H9 (cell line): Measurements from ENCODE around the gene GUCY2D. TPM values are rescaled to one million over a fixed set of nuclear protein-coding genes. Genes with fewer than 3 reads are reported as not detected.

ENCODE experiments used
- DNase-seq: peaks from one replicate; pipeline ENCODE4 v3.0.0-alpha.2; 2017
- H2AFZ ChIP-seq: one replicate; pipeline ENCODE4 v1.6.1; 2013; ENCODE audit warnings: mild to moderate bottlenecking, low read length, control low read depth, moderate library complexity
- H2AK5ac ChIP-seq: 2 replicates; pipeline ENCODE4 v1.6.1; 2013; ENCODE audit warnings: low read length, control low read depth, mixed read lengths; ENCODE audit not compliant: insufficient read length
- H2BK120ac ChIP-seq: one replicate; pipeline ENCODE4 v1.6.1; 2013; ENCODE audit warnings: low read depth, mild to moderate bottlenecking, low read length, control low read depth, inconsistent platforms; ENCODE audit not compliant: poor library complexity, severe bottlenecking
- H2BK12ac ChIP-seq: 2 replicates; pipeline ENCODE4 v1.6.1; 2013; ENCODE audit warnings: low read length, control low read depth, mixed read lengths, low read depth; ENCODE audit not compliant: insufficient read length
- H2BK15ac ChIP-seq: 2 replicates; pipeline ENCODE4 v1.6.1; 2013; ENCODE audit warnings: low read depth, low read length, control low read depth
- H2BK20ac ChIP-seq: one replicate; pipeline ENCODE4 v1.6.1; 2013; ENCODE audit warnings: low read depth, mild to moderate bottlenecking, low read length, control low read depth, inconsistent platforms; ENCODE audit not compliant: poor library complexity, severe bottlenecking
- H2BK5ac ChIP-seq: 2 replicates; pipeline ENCODE4 v1.6.1; 2013; ENCODE audit warnings: low read length, control low read depth, mixed read lengths; ENCODE audit not compliant: insufficient read length
- H3K14ac ChIP-seq: 2 replicates; pipeline ENCODE4 v1.6.1; 2013; ENCODE audit warnings: low read length, control low read depth; ENCODE audit not compliant: insufficient read depth
- H3K18ac ChIP-seq: 2 replicates; pipeline ENCODE4 v1.6.1; 2013; ENCODE audit warnings: low read depth, mild to moderate bottlenecking, mixed read lengths, low read length, control low read depth; ENCODE audit not compliant: insufficient read length
- H3K23ac ChIP-seq: 2 replicates; pipeline ENCODE4 v1.6.1; 2013; ENCODE audit warnings: low read length, control low read depth, mixed read lengths, low read depth; ENCODE audit not compliant: insufficient read length
- H3K23me2 ChIP-seq: 2 replicates; pipeline ENCODE4 v1.6.1; 2013; ENCODE audit warnings: low read depth, mild to moderate bottlenecking, mixed read lengths, low read length, control low read depth; ENCODE audit not compliant: insufficient read length, poor library complexity, severe bottlenecking
- H3K27ac ChIP-seq: 2 replicates; pipeline ENCODE4 v1.5.1; 2013; ENCODE audit warnings: low read length, control low read depth, mixed read lengths, low read depth; ENCODE audit not compliant: insufficient read length
- H3K27me3 ChIP-seq: 2 replicates; pipeline ENCODE4 v1.6.1; 2013; ENCODE audit warnings: low read length, control low read depth, inconsistent platforms; ENCODE audit not compliant: insufficient read depth
- H3K4ac ChIP-seq: 2 replicates; pipeline ENCODE4 v1.6.1; 2013; ENCODE audit warnings: low read depth, mild to moderate bottlenecking, control low read depth, inconsistent platforms, low read length, moderate library complexity
- H3K4me1 ChIP-seq: 2 replicates; pipeline ENCODE4 v1.6.1; 2013; ENCODE audit warnings: low read length, control low read depth, inconsistent platforms; ENCODE audit not compliant: insufficient read depth
- H3K4me2 ChIP-seq: 2 replicates; pipeline ENCODE4 v1.6.1; 2013; ENCODE audit warnings: low read length, control low read depth, mixed read lengths; ENCODE audit not compliant: insufficient read length, insufficient read depth
- H3K56ac ChIP-seq: 2 replicates; pipeline ENCODE4 v1.6.1; 2013; ENCODE audit warnings: low read depth, mild to moderate bottlenecking, mixed read lengths, low read length, control low read depth; ENCODE audit not compliant: insufficient read length
- H3K79me1 ChIP-seq: 2 replicates; pipeline ENCODE4 v1.6.1; 2013; ENCODE audit warnings: low read depth, mild to moderate bottlenecking, moderate library complexity, low read length, control low read depth, inconsistent platforms; ENCODE audit not compliant: insufficient read depth, poor library complexity, severe bottlenecking
- H3K79me2 ChIP-seq: 2 replicates; pipeline ENCODE4 v1.6.1; 2013; ENCODE audit warnings: low read length, control low read depth, inconsistent platforms; ENCODE audit not compliant: insufficient read depth
- H3K9ac ChIP-seq: 2 replicates; pipeline ENCODE4 v1.6.1; 2013; ENCODE audit warnings: low read length, control low read depth, mixed read lengths; ENCODE audit not compliant: insufficient read length; ENCODE audit errors: extremely low read depth
- H3K9me3 ChIP-seq: one replicate; pipeline ENCODE4 v1.6.1; 2013; ENCODE audit warnings: low read depth, low read length, inconsistent platforms; ENCODE audit not compliant: control insufficient read depth
- H3T11ph ChIP-seq: one replicate; pipeline ENCODE4 v1.6.1; 2013; ENCODE audit warnings: mild to moderate bottlenecking, low read length, control low read depth, inconsistent platforms
- H4K20me1 ChIP-seq: one replicate; pipeline ENCODE4 v1.6.1; 2013; ENCODE audit not compliant: control insufficient read depth, insufficient read length, insufficient read depth
- H4K5ac ChIP-seq: 2 replicates; pipeline ENCODE4 v1.6.1; 2013; ENCODE audit warnings: low read depth, mild to moderate bottlenecking, mixed read lengths, low read length, control low read depth; ENCODE audit not compliant: insufficient read length
- H4K8ac ChIP-seq: replicated peaks from 2 replicates; pipeline ENCODE4 v1.6.1; 2013; ENCODE audit warnings: low read length, control low read depth, mixed read lengths, low read depth; ENCODE audit not compliant: insufficient read length
- H4K91ac ChIP-seq: 2 replicates; pipeline ENCODE4 v1.6.1; 2013; ENCODE audit warnings: low read depth, mild to moderate bottlenecking, moderate library complexity, mixed read lengths, low read length, control low read depth; ENCODE audit not compliant: insufficient read length
- H3K27ac Mint-ChIP-seq, 3 experiments: 2 replicates in 2 of 3; 3 replicates in 1 of 3; pipeline ENCODE4 v1.8.0; 2020 to 2021; ENCODE audit warnings: mixed read lengths in 3 of 3, mild to moderate bottlenecking in 1 of 3, moderate library complexity in 1 of 3
- H3K27me3 Mint-ChIP-seq: 2 replicates; pipeline ENCODE4 v1.8.0; 2021; ENCODE audit warnings: low read depth, mild to moderate bottlenecking, moderate library complexity, mixed read lengths
- H3K36me3 Mint-ChIP-seq, 3 experiments: 2 replicates in 2 of 3; 3 replicates in 1 of 3; pipeline ENCODE4 v1.8.0; 2020 to 2021; ENCODE audit warnings: low read depth in 3 of 3, mixed read lengths in 3 of 3; ENCODE audit not compliant: insufficient read depth in 1 of 3
- H3K4me1 Mint-ChIP-seq, 2 experiments: 2 replicates each; pipeline ENCODE4 v1.8.0; 2020; ENCODE audit warnings: mixed read lengths in 2 of 2
- H3K4me3 Mint-ChIP-seq, 2 experiments: 2 replicates in 1 of 2; 3 replicates in 1 of 2; pipeline ENCODE4 v1.8.0; 2020 to 2021; ENCODE audit warnings: mild to moderate bottlenecking in 2 of 2, mixed read lengths in 2 of 2, moderate library complexity in 1 of 2
- H3K9me3 Mint-ChIP-seq, 2 experiments: 2 replicates in 1 of 2; 3 replicates in 1 of 2; pipeline ENCODE4 v1.8.0; 2020; ENCODE audit warnings: mild to moderate bottlenecking in 2 of 2, mixed read lengths in 2 of 2, moderate library complexity in 1 of 2
- WGBS: extraction: QIAGEN DNeasy Blood & Tissue Kit; methylation state at CpG from one replicate; pipeline ENCODE4 v1.1.7; 2013; ENCODE audit warnings: missing lambda C conversion rate, low lambda C conversion rate, mixed read lengths; ENCODE audit not compliant: insufficient read length; ENCODE audit errors: extremely low coverage; 5-methylcytosine and 5-hydroxymethylcytosine counted together
- total RNA-seq: library from RNA; stranded (reverse); gene quantifications from 2 replicates; pipeline ENCODE4 v1.2.1, GENCODE V29; 2021
- TF ChIP-seq, protein P1 (sequence below): fragments of 200-600 bp; sonication (generic); conservative IDR thresholded peaks from 3 replicates; pipeline ENCODE4 v1.8.0; 2021; ENCODE audit warnings: antibody characterized with exemption, mild to moderate bottlenecking

GUCY2D gene
- total RNA-seq, 1 experiment from 2014 or later: 0.15 TPM

- Histone ChIP-seq H2BK120ac (no peak overlapping the region), H3K9ac (no peak overlapping the region), H3K27me3 (peaks cover 13% of the 10 kb centered on the region; the same call in 1 of the 2 replicates), H2AK5ac (no peak overlapping the region), H3K27ac (no peak overlapping the region), H2AFZ (no peak overlapping the region), H4K91ac (no peak overlapping the region), H2BK20ac (no peak overlapping the region), H3K4me2 (peak overlapping the region; percentile 22), H3K9me3 (no peaks in the 10 kb centered on the region), H3K56ac (no peak overlapping the region), H4K20me1 (no peaks in the 10 kb centered on the region), H3T11ph (no peak overlapping the region), H2BK12ac (no peak overlapping the region), H3K79me1 (no peaks in the 10 kb centered on the region), H2BK15ac (no peak overlapping the region), H3K18ac (no peak overlapping the region), H3K14ac (no peak overlapping the region), H3K23me2 (peaks cover 10% of the 10 kb centered on the region), H3K4me1 (peaks cover 3% of the 10 kb centered on the region; the same call in 1 of the 2 replicates), H4K8ac (no peak overlapping the region), H2BK5ac (no peak overlapping the region), H3K79me2 (no peaks in the 10 kb centered on the region), H3K23ac (no peak overlapping the region), H3K4ac (no peak overlapping the region), H4K5ac (no peak overlapping the region)
- Mint-ChIP-seq H3K27me3 (peaks cover 86% of the 10 kb centered on the region), H3K27ac (no peak overlapping the region), H3K4me1 (peaks cover 44 to 49% of the 10 kb centered on the region in 2 experiments), H3K36me3 (no peaks in the 10 kb centered on the region), H3K4me3 (peak overlapping the region; percentile 42 to 72; a peak in 4 of 5 replicates), H3K9me3 (no peaks in the 10 kb centered on the region)
- TF ChIP-seq, protein P1, sequence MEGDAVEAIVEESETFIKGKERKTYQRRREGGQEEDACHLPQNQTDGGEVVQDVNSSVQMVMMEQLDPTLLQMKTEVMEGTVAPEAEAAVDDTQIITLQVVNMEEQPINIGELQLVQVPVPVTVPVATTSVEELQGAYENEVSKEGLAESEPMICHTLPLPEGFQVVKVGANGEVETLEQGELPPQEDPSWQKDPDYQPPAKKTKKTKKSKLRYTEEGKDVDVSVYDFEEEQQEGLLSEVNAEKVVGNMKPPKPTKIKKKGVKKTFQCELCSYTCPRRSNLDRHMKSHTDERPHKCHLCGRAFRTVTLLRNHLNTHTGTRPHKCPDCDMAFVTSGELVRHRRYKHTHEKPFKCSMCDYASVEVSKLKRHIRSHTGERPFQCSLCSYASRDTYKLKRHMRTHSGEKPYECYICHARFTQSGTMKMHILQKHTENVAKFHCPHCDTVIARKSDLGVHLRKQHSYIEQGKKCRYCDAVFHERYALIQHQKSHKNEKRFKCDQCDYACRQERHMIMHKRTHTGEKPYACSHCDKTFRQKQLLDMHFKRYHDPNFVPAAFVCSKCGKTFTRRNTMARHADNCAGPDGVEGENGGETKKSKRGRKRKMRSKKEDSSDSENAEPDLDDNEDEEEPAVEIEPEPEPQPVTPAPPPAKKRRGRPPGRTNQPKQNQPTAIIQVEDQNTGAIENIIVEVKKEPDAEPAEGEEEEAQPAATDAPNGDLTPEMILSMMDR: no peak
- WGBS: no CpG with 5 or more reads among the region's 6 CpGs
- DNase-seq: no peak
Observed at GRCh38 chr17:8064561-8065019, 62.2 kb downstream of the GUCY2D start.
